ENCODE measurements around the gene GCN1. TPM values are rescaled to one million over a fixed set of nuclear protein-coding genes. Genes with fewer than 3 reads are reported as not detected.

Gene GCN1
- total RNA-seq, 2 donors from 2014 or later = 93.1 to 106 TPM

DNA sequence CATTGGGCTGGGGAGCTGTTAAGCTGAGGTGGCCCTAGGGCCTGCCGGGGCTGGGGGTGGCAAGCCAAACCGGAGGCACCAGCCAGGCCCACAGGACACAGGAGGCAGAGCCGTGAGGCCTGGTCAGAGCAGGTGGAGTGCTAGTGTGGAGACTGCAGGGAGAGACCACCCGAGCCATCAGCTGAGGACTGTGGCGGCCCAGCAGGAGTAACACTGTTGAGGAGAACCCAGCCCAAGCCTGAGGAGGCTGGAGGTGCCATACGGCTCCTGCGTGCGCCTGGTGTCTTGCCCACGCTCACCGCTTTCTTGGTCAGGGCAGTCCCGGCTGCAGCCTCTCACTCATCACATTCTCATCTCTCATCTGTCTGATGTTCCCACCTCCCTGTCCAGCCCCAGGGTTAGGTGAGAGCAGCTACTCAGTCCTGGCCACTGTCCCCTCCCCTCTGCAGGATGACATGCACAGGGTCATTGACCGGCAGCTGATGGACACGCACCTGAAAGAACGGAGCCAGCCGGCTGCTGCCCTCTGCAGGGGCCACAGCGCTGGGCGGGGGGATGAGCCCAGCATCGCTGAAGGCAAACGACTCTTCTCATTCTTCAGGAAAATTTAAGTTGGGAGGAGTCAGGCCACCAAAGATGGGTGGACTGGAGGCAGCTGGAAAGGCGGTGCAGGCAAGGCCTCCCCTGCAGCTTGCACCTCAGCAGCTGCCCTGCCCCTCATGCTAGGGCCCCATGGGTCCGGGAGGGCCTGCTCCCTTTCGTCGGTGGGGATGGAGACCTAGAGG, 101.8 kb downstream of the GCN1 start:
- H3K27me3 Mint-ChIP-seq (ENCODE audit: low read depth) = no peaks in the 10 kb centered on the region
- peak overlapping the region; percentile 58 for H3K27ac Mint-ChIP-seq
- no peak overlapping the region for H3K4me3 Mint-ChIP-seq
- H3K4me1 Mint-ChIP-seq (ENCODE audit: low read depth) = peaks cover 14% of the 10 kb centered on the region
- H3K36me3 Mint-ChIP-seq (ENCODE audit: insufficient read depth in 2 of 2) = peaks cover 8 to 19% of the 10 kb centered on the region in 2 donors
- no peaks in the 10 kb centered on the region for H3K9me3 Mint-ChIP-seq
- peak; percentile 7 to 12 for ATAC-seq (replicated peaks in 1 of 2)
- DNase-seq = no peak

GRCh38 chr12:120091371-120092090, 103.0 kb downstream of the GCN1 start:
- Mint-ChIP-seq H3K27ac (peak overlapping the region; percentile 38), H3K4me3 (no peak overlapping the region), H3K4me1 (ENCODE audit: low read depth) (peaks cover 24% of the 10 kb centered on the region), H3K27me3 (ENCODE audit: low read depth) (no peaks in the 10 kb centered on the region), H3K9me3 (no peaks in the 10 kb centered on the region), H3K36me3 (ENCODE audit: insufficient read depth in 2 of 2) (peaks cover 8 to 22% of the 10 kb centered on the region in 2 donors)
- ATAC-seq (replicated peaks in 1 of 2) = no peak
- DNase-seq = no peak

- DNase-seq (no peak), ATAC-seq (replicated peaks in 1 of 2) (no peak)
- Mint-ChIP-seq H3K27ac (peak overlapping the region; percentile 38), H3K4me1 (ENCODE audit: low read depth) (peaks cover 32% of the 10 kb centered on the region), H3K4me3 (no peak overlapping the region), H3K27me3 (ENCODE audit: low read depth) (no peaks in the 10 kb centered on the region), H3K36me3 (ENCODE audit: insufficient read depth in 2 of 2) (peaks cover 8 to 22% of the 10 kb centered on the region in 2 donors), H3K9me3 (no peaks in the 10 kb centered on the region)
Observed at GRCh38 chr12:120090626-120091295, 103.8 kb downstream of the GCN1 start.

GRCh38 chr12:120090206-120090605, 104.3 kb downstream of the GCN1 start:
- Mint-ChIP-seq H3K27me3 (ENCODE audit: low read depth) (no peaks in the 10 kb centered on the region), H3K27ac (no peak overlapping the region), H3K4me3 (no peak overlapping the region), H3K36me3 (ENCODE audit: insufficient read depth in 2 of 2) (peaks cover 8 to 28% of the 10 kb centered on the region in 2 donors), H3K9me3 (no peaks in the 10 kb centered on the region), H3K4me1 (ENCODE audit: low read depth) (peaks cover 37% of the 10 kb centered on the region)
- DNase-seq (no peak), ATAC-seq (replicated peaks in 1 of 2) (no peak)

DNA sequence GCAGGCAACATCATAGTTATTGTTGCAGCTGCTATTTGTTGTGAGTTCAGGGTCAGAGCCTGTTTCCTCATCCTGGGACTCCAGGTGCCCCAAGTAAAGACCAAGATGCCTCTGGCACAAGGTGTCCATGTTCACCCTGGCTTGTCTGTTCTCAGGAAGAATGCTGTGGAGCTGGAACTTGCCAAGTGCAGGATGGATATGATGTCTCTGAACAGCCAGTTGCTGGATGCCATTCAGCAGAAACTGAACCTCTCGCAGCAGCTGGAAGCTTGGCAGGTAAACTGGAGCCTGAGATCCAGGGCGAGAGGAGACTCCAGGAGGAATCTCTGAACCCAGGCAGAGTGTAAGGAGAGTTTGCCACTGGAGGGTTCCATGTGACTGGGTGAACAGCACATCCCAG, 104.7 kb downstream of the GCN1 start:
- Mint-ChIP-seq H3K4me1 (ENCODE audit: low read depth) (peaks cover 41% of the 10 kb centered on the region), H3K36me3 (ENCODE audit: insufficient read depth in 2 of 2) (peaks cover 8 to 31% of the 10 kb centered on the region in 2 donors), H3K27ac (no peak overlapping the region), H3K4me3 (no peak overlapping the region), H3K9me3 (no peaks in the 10 kb centered on the region), H3K27me3 (ENCODE audit: low read depth) (no peaks in the 10 kb centered on the region)
- ATAC-seq (replicated peaks in 1 of 2) (no peak), DNase-seq (no peak)

DNA sequence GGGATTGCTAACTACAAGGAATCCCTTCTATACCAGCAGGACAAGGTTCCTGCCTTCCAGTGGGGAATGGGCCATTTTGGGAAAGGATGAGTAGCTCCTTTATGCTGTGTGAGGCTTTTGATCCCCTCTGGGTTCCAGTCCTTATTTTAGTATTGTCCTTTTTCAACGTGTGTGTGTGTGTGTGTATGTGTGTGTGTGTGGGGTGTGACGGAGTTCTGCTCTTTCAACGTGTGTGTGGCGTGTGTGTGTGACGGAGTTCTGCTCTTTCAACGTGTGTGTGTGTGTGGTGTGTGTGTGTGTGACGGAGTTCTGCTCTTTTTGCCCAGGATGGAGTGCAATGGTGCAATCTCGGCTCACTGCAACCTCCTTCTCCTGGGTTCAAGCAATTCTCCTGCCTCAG, 105.4 kb downstream of the GCN1 start:
- Mint-ChIP-seq H3K4me1 (ENCODE audit: low read depth) (peaks cover 48% of the 10 kb centered on the region), H3K4me3 (no peak overlapping the region), H3K27me3 (ENCODE audit: low read depth) (no peaks in the 10 kb centered on the region), H3K27ac (no peak overlapping the region), H3K36me3 (ENCODE audit: insufficient read depth in 2 of 2) (peaks cover 10 to 35% of the 10 kb centered on the region in 2 donors), H3K9me3 (no peaks in the 10 kb centered on the region)
- DNase-seq (no peak), ATAC-seq (replicated peaks in 1 of 2) (no peak)

DNA sequence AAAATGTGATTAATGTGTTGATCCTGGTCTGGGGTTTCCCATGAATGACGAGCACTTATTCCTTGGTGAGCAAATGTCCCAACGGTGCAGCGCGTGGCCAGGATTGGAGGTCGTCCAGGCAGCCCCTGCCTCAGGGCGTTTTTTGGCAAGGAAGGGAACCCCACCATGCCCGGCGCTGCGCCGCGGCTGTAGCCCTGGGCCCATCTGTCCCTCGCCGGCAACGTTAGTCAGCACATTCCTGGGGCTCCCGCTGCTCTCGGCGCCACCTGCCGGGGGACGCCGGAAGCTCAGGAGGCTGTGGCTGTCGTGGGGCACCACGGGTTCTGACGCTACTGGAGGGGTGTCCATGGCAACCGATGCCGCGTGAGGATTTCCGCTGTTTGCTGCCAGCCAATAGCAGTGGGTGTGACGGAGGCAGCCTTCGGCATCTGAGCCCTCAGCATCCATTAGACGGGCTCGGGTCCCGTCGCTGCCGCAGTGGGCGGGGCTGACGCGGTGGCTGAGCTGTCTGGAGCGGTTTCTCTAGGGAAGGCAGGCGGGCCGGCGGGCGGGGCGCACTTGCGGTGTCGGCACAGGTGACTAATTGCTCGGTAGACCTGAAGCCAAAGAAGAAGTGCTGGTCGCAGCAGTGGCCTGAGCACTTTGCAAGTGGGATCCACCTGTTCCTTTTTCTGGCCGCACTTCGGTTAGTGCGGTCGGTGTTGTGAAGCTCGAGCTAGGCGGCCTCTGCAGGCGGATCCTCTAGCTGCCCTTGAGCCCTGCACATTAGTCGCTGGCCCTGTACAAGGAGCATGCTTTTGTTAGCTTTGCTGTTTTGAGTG, 107.5 kb downstream of the GCN1 start:
- peak; percentile 99 to 100 for DNase-seq
- Mint-ChIP-seq H3K36me3 (ENCODE audit: insufficient read depth in 2 of 2) (peaks cover 10 to 45% of the 10 kb centered on the region in 2 donors), H3K4me3 (peak overlapping the region; percentile 81 to 86), H3K4me1 (ENCODE audit: low read depth) (peaks cover 50% of the 10 kb centered on the region), H3K27ac (peak overlapping the region; percentile 87), H3K27me3 (ENCODE audit: low read depth) (no peaks in the 10 kb centered on the region), H3K9me3 (no peaks in the 10 kb centered on the region)
- peak; percentile 95 to 97 for ATAC-seq (replicated peaks in 1 of 2)

DNA sequence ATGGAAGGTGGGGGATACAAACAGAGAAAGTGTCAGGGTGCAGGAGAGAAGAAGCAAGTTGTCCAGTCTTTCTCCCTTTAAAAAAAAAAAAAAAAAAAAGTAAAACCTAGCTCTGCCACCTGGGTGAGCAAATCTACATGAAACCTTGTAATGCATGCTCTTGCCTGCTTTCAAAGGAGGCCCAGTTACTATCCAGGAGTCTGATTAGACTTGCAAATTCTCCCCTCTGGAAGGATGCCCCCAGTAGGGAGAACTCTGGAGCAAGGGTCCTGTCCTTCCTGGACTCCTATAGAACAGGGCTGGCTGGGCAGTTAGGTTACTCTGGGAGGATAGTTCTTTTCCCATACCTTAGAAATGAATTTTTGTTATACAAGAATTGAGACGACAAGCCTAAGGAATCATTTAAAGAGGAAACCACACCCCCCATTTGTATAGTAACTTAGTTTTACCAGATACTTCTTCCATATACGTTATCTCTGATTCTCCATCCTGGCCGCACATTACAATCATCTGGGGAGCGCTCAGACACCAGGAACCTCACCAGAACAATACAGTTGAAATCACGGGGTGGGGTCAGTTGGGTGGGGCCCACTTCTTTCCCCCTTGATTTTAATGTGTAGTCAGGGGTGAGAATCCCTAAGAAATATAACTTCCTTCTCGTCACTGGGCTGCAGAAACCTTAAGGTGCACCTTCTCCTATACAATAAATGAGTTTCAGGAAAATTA, 108.4 kb downstream of the GCN1 start:
- Mint-ChIP-seq H3K27me3 (ENCODE audit: low read depth) (no peaks in the 10 kb centered on the region), H3K9me3 (no peaks in the 10 kb centered on the region), H3K36me3 (ENCODE audit: insufficient read depth in 2 of 2) (peaks cover 11 to 46% of the 10 kb centered on the region in 2 donors)

GRCh38 chr12:120081641-120082040, 112.9 kb downstream of the GCN1 start:
- ATAC-seq (replicated peaks in 1 of 2) (no peak), DNase-seq (no peak)
- Mint-ChIP-seq H3K36me3 (ENCODE audit: insufficient read depth in 2 of 2) (peaks cover 7 to 39% of the 10 kb centered on the region in 2 donors), H3K27me3 (ENCODE audit: low read depth) (no peaks in the 10 kb centered on the region), H3K9me3 (no peaks in the 10 kb centered on the region), H3K27ac (no peak overlapping the region), H3K4me3 (no peak overlapping the region), H3K4me1 (ENCODE audit: low read depth) (peaks cover 39% of the 10 kb centered on the region)

More for the DNA sequence above, 108.4 kb downstream of the GCN1 start:
- ATAC-seq (replicated peaks in 1 of 2) (no peak), DNase-seq (no peak)
- Mint-ChIP-seq H3K27ac (peak overlapping the region; percentile 87), H3K4me1 (ENCODE audit: low read depth) (peaks cover 50% of the 10 kb centered on the region), H3K4me3 (peak overlapping the region; percentile 81 to 86)

GRCh38 chr12:120079411-120080400, 114.8 kb downstream of the GCN1 start:
- DNase-seq (no peak), ATAC-seq (replicated peaks in 1 of 2) (no peak)
- Mint-ChIP-seq H3K27ac (peak overlapping the region; percentile 33), H3K27me3 (ENCODE audit: low read depth) (no peaks in the 10 kb centered on the region), H3K9me3 (no peaks in the 10 kb centered on the region), H3K4me3 (no peak overlapping the region), H3K4me1 (ENCODE audit: low read depth) (peaks cover 19% of the 10 kb centered on the region), H3K36me3 (ENCODE audit: insufficient read depth in 2 of 2) (peaks cover 5 to 30% of the 10 kb centered on the region in 2 donors)

GRCh38 chr12:120078868-120079267, 115.6 kb downstream of the GCN1 start:
- no peaks in the 10 kb centered on the region for H3K27me3 Mint-ChIP-seq (ENCODE audit: low read depth)
- no peak overlapping the region for H3K4me3 Mint-ChIP-seq
- H3K4me1 Mint-ChIP-seq (ENCODE audit: low read depth) = peaks cover 17% of the 10 kb centered on the region
- no peak overlapping the region for H3K27ac Mint-ChIP-seq
- H3K36me3 Mint-ChIP-seq (ENCODE audit: insufficient read depth in 2 of 2) = peaks cover 7 to 31% of the 10 kb centered on the region in 2 donors
- DNase-seq (no peak), ATAC-seq (replicated peaks in 1 of 2) (peak in 1 of 2 donors; percentile 38)
- no peaks in the 10 kb centered on the region for H3K9me3 Mint-ChIP-seq

All from activated T-cell treated with anti-CD3 and anti-CD28 coated beads, Interleukin-2, amount 50 U/mL, for 72 hours (primary cell).